Smooth muscle cell (in vitro differentiated cells): Measurements from ENCODE around the gene PREPL. TPM values are rescaled to one million over a fixed set of nuclear protein-coding genes. Genes with fewer than 3 reads are reported as not detected.

Experiments
- DNase-seq: peaks from one replicate; lab custom pipeline; 2025; ENCODE audit not compliant: unreplicated experiment; lab: John Stamatoyannopoulos, UW
- H2AFZ ChIP-seq: fragments of 200-600 bp; sonication (generic); 2 replicates; pipeline ENCODE4 v1.6.0; 2016; ENCODE audit warnings: antibody characterized with exemption, low read depth, mild to moderate bottlenecking
- H3F3A ChIP-seq: fragments of 200-600 bp; sonication (generic); 2 replicates; pipeline ENCODE4 v1.6.0; 2017; ENCODE audit warnings: antibody characterized with exemption, low read depth
- H3K27ac ChIP-seq: fragments of 200-600 bp; sonication (generic); 2 replicates; pipeline ENCODE4 v1.5.1; 2016; ENCODE audit warnings: low read depth, mild to moderate bottlenecking
- H3K27me3 ChIP-seq: fragments of 200-600 bp; sonication (generic); 2 replicates; pipeline ENCODE4 v1.6.1; 2016; ENCODE audit warnings: low read depth, mild to moderate bottlenecking
- H3K36me3 ChIP-seq: fragments of 200-600 bp; sonication (generic); 2 replicates; pipeline ENCODE4 v1.5.1; 2016; ENCODE audit warnings: low read depth
- H3K4me1 ChIP-seq: fragments of 200-600 bp; sonication (generic); 2 replicates; pipeline ENCODE4 v1.5.1; 2016; ENCODE audit warnings: low read depth
- H3K4me2 ChIP-seq: fragments of 200-600 bp; sonication (generic); 2 replicates; pipeline ENCODE4 v1.6.0; 2016; ENCODE audit warnings: mild to moderate bottlenecking
- H3K4me3 ChIP-seq: fragments of 200-600 bp; sonication (generic); 2 replicates; pipeline ENCODE4 v1.5.1; 2016; ENCODE audit warnings: mild to moderate bottlenecking
- H3K79me2 ChIP-seq: fragments of 200-600 bp; sonication (generic); 2 replicates; pipeline ENCODE4 v1.6.0; 2016; ENCODE audit warnings: low read depth, mild to moderate bottlenecking
- H3K9ac ChIP-seq: fragments of 200-600 bp; sonication (generic); 2 replicates; pipeline ENCODE4 v1.6.0; 2016; ENCODE audit warnings: low read depth
- H3K9me3 ChIP-seq: fragments of 200-600 bp; sonication (generic); replicated peaks from 2 replicates; pipeline ENCODE4 v1.5.1; 2016; ENCODE audit warnings: low read depth
- H4K20me1 ChIP-seq: fragments of 200-600 bp; sonication (generic); 2 replicates; pipeline ENCODE4 v1.6.0; 2016; ENCODE audit warnings: low read depth
- WGBS: methylation state at CpG from one replicate; pipeline ENCODE4 v1.1.7; 2016; ENCODE audit warnings: low lambda C conversion rate; 5-methylcytosine and 5-hydroxymethylcytosine counted together
- polyA plus RNA-seq: library from polyadenylated mRNA; unstranded; fragments of >200 nt; fragmentation: Nextera tagmentation; extraction: Ambion mirVana; gene quantifications from 2 replicates; pipeline ENCODE4 v1.2.1, GENCODE V29; 2016
- total RNA-seq: library from RNA; depleted of rRNA; stranded (reverse); fragments of >200 nt; gene quantifications from 2 replicates; pipeline ENCODE4 v1.2.3, GENCODE V29; 2014
- TF ChIP-seq, protein P1 (sequence below): fragments of 200-600 bp; sonication (generic); IDR thresholded peaks from 2 replicates; pipeline ENCODE4 v1.5.1; 2017; ENCODE audit warnings: borderline replicate concordance, mild to moderate bottlenecking, antibody characterized with exemption; ENCODE audit not compliant: insufficient read depth, poor library complexity, severe bottlenecking

Gene PREPL
- total and polyA plus RNA-seq, 2 experiments from 2014 or later = 16.7 to 43.8 TPM

DNA sequence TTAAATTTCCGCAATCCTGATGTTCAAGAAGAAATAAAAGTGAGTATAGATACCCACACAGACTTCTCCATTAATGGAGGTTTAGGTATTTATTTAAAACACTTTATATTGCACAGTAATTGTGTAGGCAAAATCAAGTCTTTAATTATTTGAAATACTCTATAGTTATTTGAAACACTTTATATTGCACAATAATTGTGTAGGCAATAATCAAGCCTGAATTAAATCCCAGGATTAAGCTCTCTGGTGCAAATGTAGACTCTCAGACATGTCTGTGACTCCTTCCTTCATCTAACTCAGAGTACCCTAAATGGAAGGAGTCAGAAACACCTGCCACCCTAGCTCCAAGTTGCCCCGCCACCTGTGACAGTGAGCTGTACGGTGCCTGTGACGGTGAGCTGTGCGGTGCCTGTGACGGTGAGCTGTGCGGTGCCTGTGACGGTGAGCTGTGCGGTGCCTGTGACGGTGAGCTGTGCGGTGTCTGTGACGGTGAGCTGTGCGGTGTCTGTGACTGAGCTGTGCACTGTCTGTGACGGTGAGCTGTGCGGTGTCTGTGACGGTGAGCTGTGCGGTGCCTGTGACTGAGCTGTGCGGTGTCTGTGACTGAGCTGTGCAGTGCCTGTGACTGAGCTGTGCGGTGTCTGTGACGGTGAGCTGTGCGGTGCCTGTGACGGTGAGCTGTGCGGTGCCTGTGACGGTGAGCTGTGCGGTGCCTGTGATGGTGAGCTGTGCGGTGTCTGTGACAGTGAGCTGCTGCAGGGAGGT, 75.0 kb downstream of the PREPL start:
- TF ChIP-seq, protein P1, sequence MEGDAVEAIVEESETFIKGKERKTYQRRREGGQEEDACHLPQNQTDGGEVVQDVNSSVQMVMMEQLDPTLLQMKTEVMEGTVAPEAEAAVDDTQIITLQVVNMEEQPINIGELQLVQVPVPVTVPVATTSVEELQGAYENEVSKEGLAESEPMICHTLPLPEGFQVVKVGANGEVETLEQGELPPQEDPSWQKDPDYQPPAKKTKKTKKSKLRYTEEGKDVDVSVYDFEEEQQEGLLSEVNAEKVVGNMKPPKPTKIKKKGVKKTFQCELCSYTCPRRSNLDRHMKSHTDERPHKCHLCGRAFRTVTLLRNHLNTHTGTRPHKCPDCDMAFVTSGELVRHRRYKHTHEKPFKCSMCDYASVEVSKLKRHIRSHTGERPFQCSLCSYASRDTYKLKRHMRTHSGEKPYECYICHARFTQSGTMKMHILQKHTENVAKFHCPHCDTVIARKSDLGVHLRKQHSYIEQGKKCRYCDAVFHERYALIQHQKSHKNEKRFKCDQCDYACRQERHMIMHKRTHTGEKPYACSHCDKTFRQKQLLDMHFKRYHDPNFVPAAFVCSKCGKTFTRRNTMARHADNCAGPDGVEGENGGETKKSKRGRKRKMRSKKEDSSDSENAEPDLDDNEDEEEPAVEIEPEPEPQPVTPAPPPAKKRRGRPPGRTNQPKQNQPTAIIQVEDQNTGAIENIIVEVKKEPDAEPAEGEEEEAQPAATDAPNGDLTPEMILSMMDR = no peak
- Histone ChIP-seq H3K4me2 (no peak overlapping the region), H3K27me3 (no peaks in the 10 kb centered on the region), H3K27ac (no peak overlapping the region), H2AFZ (no peak overlapping the region), H3K79me2 (no peaks in the 10 kb centered on the region), H3K4me3 (no peak overlapping the region), H4K20me1 (no peaks in the 10 kb centered on the region), H3F3A (peaks cover 7% of the 10 kb centered on the region), H3K36me3 (no peaks in the 10 kb centered on the region), H3K9ac (no peak overlapping the region), H3K4me1 (peaks cover 10% of the 10 kb centered on the region), H3K9me3 (no peaks in the 10 kb centered on the region)
- WGBS = 96% methylated on average over 26 of the region's 26 CpGs
- DNase-seq = no peak

DNA sequence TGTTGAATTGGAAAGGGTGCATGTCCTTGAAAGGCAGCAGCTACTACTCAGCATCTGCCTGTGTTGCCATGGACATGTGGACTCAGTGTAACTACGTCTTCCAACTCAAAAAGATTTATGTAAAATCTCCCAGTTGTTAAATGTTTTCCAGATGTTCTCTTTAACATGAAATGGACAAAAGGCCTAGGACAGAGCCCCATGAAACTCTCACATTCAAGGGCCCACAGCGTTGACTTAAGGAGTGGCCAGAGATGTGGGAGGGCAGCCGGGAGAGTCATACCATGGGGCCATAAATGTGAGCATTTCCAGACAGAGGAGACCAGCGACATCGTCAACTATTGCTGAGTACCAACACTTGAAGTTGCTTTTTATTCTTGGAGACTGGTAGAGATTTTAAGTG, 76.1 kb downstream of the PREPL start:
- Histone ChIP-seq H4K20me1 (no peaks in the 10 kb centered on the region), H3K4me3 (no peak overlapping the region), H3K4me1 (peaks cover 8% of the 10 kb centered on the region), H3F3A (peaks cover 7% of the 10 kb centered on the region), H3K79me2 (no peaks in the 10 kb centered on the region), H3K27ac (no peak overlapping the region), H3K9ac (no peak overlapping the region), H3K27me3 (no peaks in the 10 kb centered on the region), H3K4me2 (no peak overlapping the region), H3K9me3 (no peaks in the 10 kb centered on the region), H2AFZ (no peak overlapping the region), H3K36me3 (no peaks in the 10 kb centered on the region)
- no peak for DNase-seq
- TF ChIP-seq, protein P1 = no peak
- WGBS = 19% methylated on average over 5 of the region's 5 CpGs

DNA sequence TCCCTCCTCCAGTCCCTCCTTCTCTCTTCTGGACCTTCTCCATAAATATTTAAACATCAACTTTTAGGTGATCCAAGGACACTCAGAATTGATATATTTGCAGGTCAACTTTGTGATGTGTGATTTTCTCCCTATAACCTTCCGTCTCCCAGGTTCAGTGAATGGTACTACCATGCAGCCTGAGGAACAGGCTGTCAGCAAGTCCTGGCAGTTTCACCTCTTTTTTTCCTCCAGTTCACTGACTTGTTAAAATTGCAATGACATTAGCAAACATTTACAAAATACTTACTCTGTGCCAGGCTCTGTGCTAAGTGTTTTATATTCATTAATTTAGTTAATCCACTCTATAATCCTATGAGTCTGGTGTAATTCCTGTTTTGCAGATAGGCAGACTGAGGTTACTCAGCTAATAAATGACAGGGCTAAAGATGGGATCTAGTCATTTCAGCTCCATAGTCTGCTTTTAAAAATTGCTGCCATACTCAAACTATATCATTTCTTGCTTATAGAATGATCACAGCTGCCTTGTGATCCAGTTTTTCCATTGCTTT, 78.1 kb downstream of the PREPL start:
- TF ChIP-seq, protein P1 = no peak
- Histone ChIP-seq H3K27ac (no peak overlapping the region), H3K9ac (no peak overlapping the region), H3K4me1 (peaks cover 4% of the 10 kb centered on the region), H3F3A (no peaks in the 10 kb centered on the region), H3K79me2 (no peaks in the 10 kb centered on the region), H2AFZ (no peak overlapping the region), H3K4me3 (no peak overlapping the region), H3K27me3 (no peaks in the 10 kb centered on the region), H4K20me1 (no peaks in the 10 kb centered on the region), H3K36me3 (no peaks in the 10 kb centered on the region), H3K4me2 (no peak overlapping the region), H3K9me3 (no peaks in the 10 kb centered on the region)
- no peak for DNase-seq
- WGBS = 95% methylated on average over 1 of the region's 1 CpG
